ENCODE data around the gene ARPC5.

DNA sequence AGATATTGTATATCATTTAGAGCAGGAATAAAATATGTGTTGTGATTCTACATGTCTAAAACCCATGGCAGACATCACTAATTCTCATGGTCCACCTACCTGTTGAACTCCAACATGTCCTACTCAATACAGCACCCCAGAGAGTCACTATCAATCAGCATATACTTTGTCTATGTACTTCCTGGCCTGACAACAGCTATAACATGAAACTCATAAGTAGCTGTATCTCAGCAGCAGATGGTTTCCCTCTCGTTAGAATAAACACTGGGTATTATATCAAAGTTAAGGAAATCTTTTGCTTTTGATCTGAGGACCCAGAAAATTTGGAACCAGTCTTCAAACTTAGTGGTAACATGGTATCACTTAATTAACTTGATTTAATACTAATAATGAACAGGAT, 15.8 kb downstream of the ARPC5 start:
- TF ChIP-seq POLR2A (IDR thresholded peaks at IDR 0.05) = no peak
- TF ChIP-seq, protein P1, sequence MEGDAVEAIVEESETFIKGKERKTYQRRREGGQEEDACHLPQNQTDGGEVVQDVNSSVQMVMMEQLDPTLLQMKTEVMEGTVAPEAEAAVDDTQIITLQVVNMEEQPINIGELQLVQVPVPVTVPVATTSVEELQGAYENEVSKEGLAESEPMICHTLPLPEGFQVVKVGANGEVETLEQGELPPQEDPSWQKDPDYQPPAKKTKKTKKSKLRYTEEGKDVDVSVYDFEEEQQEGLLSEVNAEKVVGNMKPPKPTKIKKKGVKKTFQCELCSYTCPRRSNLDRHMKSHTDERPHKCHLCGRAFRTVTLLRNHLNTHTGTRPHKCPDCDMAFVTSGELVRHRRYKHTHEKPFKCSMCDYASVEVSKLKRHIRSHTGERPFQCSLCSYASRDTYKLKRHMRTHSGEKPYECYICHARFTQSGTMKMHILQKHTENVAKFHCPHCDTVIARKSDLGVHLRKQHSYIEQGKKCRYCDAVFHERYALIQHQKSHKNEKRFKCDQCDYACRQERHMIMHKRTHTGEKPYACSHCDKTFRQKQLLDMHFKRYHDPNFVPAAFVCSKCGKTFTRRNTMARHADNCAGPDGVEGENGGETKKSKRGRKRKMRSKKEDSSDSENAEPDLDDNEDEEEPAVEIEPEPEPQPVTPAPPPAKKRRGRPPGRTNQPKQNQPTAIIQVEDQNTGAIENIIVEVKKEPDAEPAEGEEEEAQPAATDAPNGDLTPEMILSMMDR (IDR thresholded peaks at IDR 0.05) = no peak
